HEK293 (cell line): Measurements from ENCODE around the gene NEU1.
A peak's percentile ranks its signal among the peaks of the same experiment; 100 is the strongest.

ENCODE experiments used
- CTCF ChIA-PET: fragments of 350-600 bp; formaldehyde crosslinking; extraction: SDS; loops from one replicate; lab custom pipeline; 2021; ENCODE audit warnings: antibody characterized with exemption; lab: Yijun Ruan, JAX
- POLR2A ChIA-PET: fragments of 300-600 bp; formaldehyde crosslinking; extraction: SDS; loops from one replicate; lab custom pipeline; 2020; ENCODE audit warnings: antibody characterized with exemption, inconsistent platforms; lab: Yijun Ruan, JAX
- H3K27ac ChIP-seq: fragments of 200-500 bp; sonication (Bioruptor generic); 2 replicates; pipeline ENCODE4 v1.5.1; 2014; ENCODE audit warnings: low read depth, low read length, control low read depth, inconsistent platforms; ENCODE audit errors: extremely low read depth
- H3K36me3 ChIP-seq, 2 experiments: fragments of 200-500 bp in 1 of 2; sonication (Bioruptor generic) in 1 of 2; 1 replicate in 1 of 2; 2 replicates in 1 of 2; pipeline ENCODE4 v1.5.1; 2014 to 2017; ENCODE audit warnings: inconsistent platforms in 2 of 2, low read length in 2 of 2; ENCODE audit not compliant: control insufficient read depth in 2 of 2, insufficient read depth in 1 of 2
- H3K4me1 ChIP-seq: fragments of 200-500 bp; sonication (Bioruptor generic); 2 replicates; pipeline ENCODE4 v1.5.1; 2014; ENCODE audit warnings: mild to moderate bottlenecking, low read length, inconsistent platforms; ENCODE audit not compliant: control insufficient read depth, insufficient read depth
- H3K4me3 ChIP-seq: 2 replicates; pipeline ENCODE4 v1.5.1; 2011; ENCODE audit warnings: low read depth, mild to moderate bottlenecking, control low read depth, low read length, moderate library complexity
- H3K9me3 ChIP-seq: fragments of 200-500 bp; sonication (Bioruptor generic); 2 replicates; pipeline ENCODE4 v1.5.1; 2014; ENCODE audit warnings: low read depth, low read length, inconsistent platforms; ENCODE audit not compliant: control insufficient read depth, insufficient read depth
- CTCF ChIP-seq: fragments of 450-650 bp; formaldehyde crosslinking; IDR thresholded peaks from 2 replicates; pipeline ENCODE4 v1.5.1; 2016; ENCODE audit warnings: missing biosample characterization, missing genetic modification characterization
- EGR2 ChIP-seq: fragments of 450-650 bp; formaldehyde crosslinking; IDR thresholded peaks from 2 replicates; pipeline ENCODE4 v1.5.1; 2016; ENCODE audit warnings: low read depth, missing biosample characterization, missing genetic modification characterization
- INSM2 ChIP-seq: fragments of 450-650 bp; formaldehyde crosslinking; IDR thresholded peaks from 2 replicates; pipeline ENCODE4 v1.5.1; 2016; ENCODE audit warnings: missing biosample characterization, missing genetic modification characterization
- KLF1 ChIP-seq: fragments of 450-650 bp; formaldehyde crosslinking; IDR thresholded peaks from 2 replicates; pipeline ENCODE4 v1.5.1; 2016; ENCODE audit warnings: missing biosample characterization, missing genetic modification characterization
- KLF16 ChIP-seq: fragments of 450-650 bp; formaldehyde crosslinking; IDR thresholded peaks from 2 replicates; pipeline ENCODE4 v1.5.1; 2017; ENCODE audit warnings: missing biosample characterization, missing genetic modification characterization
- KLF9 ChIP-seq: fragments of 450-650 bp; formaldehyde crosslinking; IDR thresholded peaks from 2 replicates; pipeline ENCODE4 v1.5.1; 2016; ENCODE audit warnings: missing biosample characterization, missing genetic modification characterization, low read depth
- PATZ1 ChIP-seq: fragments of 450-650 bp; formaldehyde crosslinking; IDR thresholded peaks from 2 replicates; pipeline ENCODE4 v1.5.1; 2016; ENCODE audit warnings: missing biosample characterization, missing genetic modification characterization
- PRDM6 ChIP-seq: fragments of 450-650 bp; formaldehyde crosslinking; IDR thresholded peaks from 2 replicates; pipeline ENCODE4 v1.5.1; 2017; ENCODE audit warnings: missing biosample characterization, missing genetic modification characterization
- SETDB1 ChIP-seq: IDR thresholded peaks from one replicate; pipeline ENCODE4 v1.6.1; 2017; ENCODE audit warnings: mild to moderate bottlenecking, low read length, moderate library complexity, mixed read lengths; ENCODE audit not compliant: insufficient read length
- WT1 ChIP-seq: fragments of 450-650 bp; formaldehyde crosslinking; IDR thresholded peaks from 2 replicates; pipeline ENCODE4 v1.5.1; 2016; ENCODE audit warnings: missing biosample characterization, missing genetic modification characterization
- ZBTB44 ChIP-seq: fragments of 450-650 bp; IDR thresholded peaks from 2 replicates; pipeline ENCODE4 v1.5.1; 2018; ENCODE audit warnings: missing biosample characterization, mild to moderate bottlenecking, missing genetic modification characterization
- ZFHX2 ChIP-seq: fragments of 450-650 bp; formaldehyde crosslinking; conservative IDR thresholded peaks from 2 replicates; pipeline ENCODE4 v1.5.1; 2016; ENCODE audit warnings: missing biosample characterization, missing genetic modification characterization
- ZIC2 ChIP-seq: fragments of 450-650 bp; formaldehyde crosslinking; IDR thresholded peaks from 2 replicates; pipeline ENCODE4 v1.5.1; 2016; ENCODE audit warnings: missing biosample characterization, missing genetic modification characterization
- ZNF24 ChIP-seq: fragments of 450-650 bp; formaldehyde crosslinking; IDR thresholded peaks from 2 replicates; pipeline ENCODE4 v1.5.1; 2016; ENCODE audit warnings: missing biosample characterization, missing genetic modification characterization
- ZNF266 ChIP-seq: fragments of 450-650 bp; formaldehyde crosslinking; IDR thresholded peaks from 2 replicates; pipeline ENCODE4 v1.5.1; 2016; ENCODE audit warnings: missing biosample characterization, missing genetic modification characterization, low read depth
- ZNF354C ChIP-seq: fragments of 450-650 bp; formaldehyde crosslinking; IDR thresholded peaks from 2 replicates; pipeline ENCODE4 v1.5.1; 2016; ENCODE audit warnings: missing biosample characterization, missing genetic modification characterization, low read depth, borderline replicate concordance
- ZNF394 ChIP-seq: fragments of 450-650 bp; formaldehyde crosslinking; IDR thresholded peaks from 2 replicates; pipeline ENCODE4 v1.5.1; 2016; ENCODE audit warnings: missing biosample characterization, missing genetic modification characterization, mild to moderate bottlenecking, moderate library complexity, borderline replicate concordance
- ZNF433 ChIP-seq: fragments of 450-650 bp; formaldehyde crosslinking; IDR thresholded peaks from 2 replicates; pipeline ENCODE4 v1.5.1; 2016; ENCODE audit warnings: missing biosample characterization, missing genetic modification characterization, low read depth
- ZNF548 ChIP-seq: fragments of 450-650 bp; formaldehyde crosslinking; IDR thresholded peaks from 2 replicates; pipeline ENCODE4 v1.5.1; 2016; ENCODE audit warnings: missing biosample characterization, missing genetic modification characterization
- ZNF600 ChIP-seq: fragments of 450-650 bp; formaldehyde crosslinking; IDR thresholded peaks from 2 replicates; pipeline ENCODE4 v1.5.1; 2016; ENCODE audit warnings: missing biosample characterization, missing genetic modification characterization
- ZNF621 ChIP-seq: fragments of 450-650 bp; formaldehyde crosslinking; IDR thresholded peaks from 2 replicates; pipeline ENCODE4 v1.5.1; 2017; ENCODE audit warnings: missing biosample characterization, missing genetic modification characterization
- ZNF768 ChIP-seq: fragments of 450-650 bp; formaldehyde crosslinking; IDR thresholded peaks from 2 replicates; pipeline ENCODE4 v1.5.1; 2018; ENCODE audit warnings: missing biosample characterization, mild to moderate bottlenecking, missing genetic modification characterization
- ZNF843 ChIP-seq: fragments of 450-650 bp; formaldehyde crosslinking; IDR thresholded peaks from 2 replicates; pipeline ENCODE4 v1.5.1; 2016; ENCODE audit warnings: missing biosample characterization, missing genetic modification characterization
- ZSCAN16 ChIP-seq: fragments of 450-650 bp; formaldehyde crosslinking; IDR thresholded peaks from 2 replicates; pipeline ENCODE4 v1.5.1; 2016; ENCODE audit warnings: missing biosample characterization, missing genetic modification characterization

The NEU1 gene

GRCh38 chr6:31834367-31835250, 28.0 kb downstream of the NEU1 start (continued):
- no peak; the same call in 1 of the 2 replicates for TF ChIP-seq PRDM6 (tag by site-specific recombination)
- TF ChIP-seq ZSCAN16 = no peak
- TF ChIP-seq ZNF843 = peak; percentile 46; the same call in 1 of the 2 replicates
- no peak for TF ChIP-seq ZNF433 (tag by site-specific recombination)
- TF ChIP-seq SETDB1 = no peak
- no peak; the same call in 1 of the 2 replicates for TF ChIP-seq ZNF768 (tag by site-specific recombination)
- TF ChIP-seq ZNF394 (tag by site-specific recombination) = peak; percentile 70
- peak; percentile 94 for TF ChIP-seq ZNF24
- TF ChIP-seq ZNF354C (tag by site-specific recombination) = no peak
- TF ChIP-seq EGR2 = 0 out of 2 replicates have a peak, but pooled peaks have one; percentile 32
- 0 out of 2 replicates have a peak, but pooled peaks have one; percentile 41 for TF ChIP-seq CTCF (tag by site-specific recombination)
- TF ChIP-seq KLF16 (tag by site-specific recombination) = 0 out of 2 replicates have a peak, but pooled peaks have one; percentile 20
- TF ChIP-seq, all 188 proteins: peak for 81

GRCh38 chr6:31831350-31832215, 31.0 kb downstream of the NEU1 start:
- peaks cover 3% of the 10 kb centered on the region for H3K4me1 ChIP-seq
- no peaks in the 10 kb centered on the region for H3K9me3 ChIP-seq
- H3K36me3 ChIP-seq = peaks cover 6 to 32% of the 10 kb centered on the region in 2 experiments; a peak in 2 of 3 replicates
- ChIA-PET POLR2A (interaction anchor here (0.6 to 8.1 kb wide), 19 partner anchors 9 to 297 kb away, joined by 3 to 93 read pairs (median 8); partner anchors contain the start of genes ATF6B, CLIC1, DDX39B and GPANK1), CTCF (interaction anchor here (0.6 to 4.4 kb wide), 17 partner anchors 13 to 1242 kb away, joined by 3 to 18 read pairs (median 5); partner anchors contain the start of genes EHMT2, HLA-DPA1, LSM2 and VARS1)
- peak overlapping the region; percentile 36; the same call in 1 of the 2 replicates for H3K27ac ChIP-seq
- H3K4me3 ChIP-seq = peak overlapping the region; percentile 64
- TF ChIP-seq KLF9 (tag by site-specific recombination) (peak; percentile 24; the same call in 1 of the 2 replicates), ZNF548 (tag by site-specific recombination) (no peak), ZBTB44 (tag by site-specific recombination) (no peak), ZIC2 (no peak), ZNF394 (tag by site-specific recombination) (no peak), WT1 (tag by site-specific recombination) (peak; percentile 74), ZNF621 (tag by site-specific recombination) (no peak), INSM2 (tag by site-specific recombination) (0 out of 2 replicates have a peak, but pooled peaks have one; percentile 20), ZFHX2 (peak; percentile 62), PATZ1 (no peak; the same call in 1 of the 2 replicates), ZNF266 (tag by site-specific recombination) (no peak), KLF1 (peak; percentile 29; the same call in 1 of the 2 replicates), ZNF600 (tag by site-specific recombination) (peak; percentile 59)
